Keratinocyte (primary cell): ENCODE results near the gene STPG2. TPM values are rescaled to one million over a fixed set of nuclear protein-coding genes. Genes with fewer than 3 reads are reported as not detected.

ENCODE experiments used
- DNase-seq: peaks from one replicate; pipeline ENCODE4 v3.0.0-alpha.2; 2011; ENCODE audit warnings: low read depth, missing footprints, low spot score
- FAIRE-seq: peaks from 2 replicates; lab custom pipeline; 2011; peaks lifted over from hg19 to GRCh38; lab: Jason Lieb, UNC
- H2AFZ ChIP-seq: 2 replicates; pipeline ENCODE4 v1.6.0; 2012; ENCODE audit warnings: low read length, control low read depth, inconsistent platforms; ENCODE audit not compliant: control insufficient read depth
- H3K27ac ChIP-seq: 2 replicates; pipeline ENCODE4 v1.5.1; 2011; ENCODE audit warnings: low read length; ENCODE audit not compliant: control insufficient read depth, insufficient read depth
- H3K27me3 ChIP-seq: 3 replicates; pipeline ENCODE4 v1.6.0; 2011; ENCODE audit warnings: low read length; ENCODE audit not compliant: control insufficient read depth, insufficient read depth; ENCODE audit errors: extremely low read depth
- H3K36me3 ChIP-seq, 2 experiments: 2 replicates in 1 of 2; 3 replicates in 1 of 2; pipeline ENCODE4 v1.5.1; 2011; ENCODE audit warnings: low read length in 2 of 2, mild to moderate bottlenecking in 1 of 2; ENCODE audit not compliant: control insufficient read depth in 2 of 2, insufficient read depth in 2 of 2; ENCODE audit errors: extremely low read depth in 1 of 2
- H3K4me1 ChIP-seq: 3 replicates; pipeline ENCODE4 v1.5.1; 2011; ENCODE audit warnings: low read length; ENCODE audit not compliant: control insufficient read depth, insufficient read depth; ENCODE audit errors: extremely low read depth
- H3K4me2 ChIP-seq: 3 replicates; pipeline ENCODE4 v1.6.0; 2011; ENCODE audit warnings: low read depth, low read length; ENCODE audit not compliant: control insufficient read depth, insufficient read depth; ENCODE audit errors: extremely low read depth
- H3K4me3 ChIP-seq, 3 experiments: fragments of 200-600 bp in 1 of 3; sonication (generic) in 1 of 3; 2 replicates in 2 of 3; 3 replicates in 1 of 3; pipeline ENCODE4 v1.5.1; 2011 to 2016; ENCODE audit warnings: low read length in 3 of 3, mild to moderate bottlenecking in 3 of 3, control low read depth in 2 of 3, inconsistent platforms in 1 of 3, low read depth in 1 of 3, mixed read lengths in 1 of 3, mixed run types in 1 of 3, moderate library complexity in 1 of 3; ENCODE audit not compliant: control insufficient read depth in 2 of 3, insufficient read depth in 2 of 3; ENCODE audit errors: extremely low read depth in 1 of 3
- H3K79me2 ChIP-seq: 2 replicates; pipeline ENCODE4 v1.6.0; 2012; ENCODE audit warnings: low read length; ENCODE audit not compliant: control insufficient read depth, insufficient read depth
- H3K9ac ChIP-seq: 3 replicates; pipeline ENCODE4 v1.6.0; 2011; ENCODE audit warnings: low read length; ENCODE audit not compliant: control insufficient read depth, insufficient read depth; ENCODE audit errors: extremely low read depth
- H3K9me1 ChIP-seq: 3 replicates; pipeline ENCODE4 v1.6.0; 2011; ENCODE audit warnings: low read length; ENCODE audit not compliant: control insufficient read depth, insufficient read depth; ENCODE audit errors: extremely low read depth
- H3K9me3 ChIP-seq: 2 replicates; pipeline ENCODE4 v1.5.1; 2012; ENCODE audit warnings: low read depth, low read length; ENCODE audit not compliant: control insufficient read depth
- H4K20me1 ChIP-seq: 3 replicates; pipeline ENCODE4 v1.6.0; 2011; ENCODE audit warnings: low read length; ENCODE audit not compliant: control insufficient read depth, insufficient read depth; ENCODE audit errors: extremely low read depth
- CTCF ChIP-seq, 3 experiments: IDR thresholded peaks in 1 of 3; conservative IDR thresholded peaks in 1 of 3; optimal IDR thresholded peaks in 1 of 3; 2 replicates in 2 of 3; 3 replicates in 1 of 3; pipeline versions ENCODE3 to v1.5.1; 2011; ENCODE audit warnings: low read length in 3 of 3, mild to moderate bottlenecking in 3 of 3, moderate library complexity in 2 of 3, control low read depth in 1 of 3, inconsistent platforms in 1 of 3; ENCODE audit not compliant: insufficient read depth in 2 of 3; ENCODE audit errors: extremely low read depth in 1 of 3
- EZH2 ChIP-seq: IDR thresholded peaks from one replicate; pipeline ENCODE4 v1.6.1; 2012; ENCODE audit warnings: inconsistent platforms, mild to moderate bottlenecking, low read length, moderate library complexity
- dilution Hi-C: fragments of 300-500 bp; cut with MboI; formaldehyde crosslinking; loops from one replicate; pipeline ENCODE4 v1.7.0; 2020; ENCODE audit warnings: low sequenced_read_pairs; ENCODE audit not compliant: extremely low pct_ligation_motif_present
- polyA plus RNA-seq, 5 experiments: library from polyadenylated mRNA; depleted of rRNA in 3 of 5; stranded (reverse) in 3 of 5; stranded (forward) in 1 of 5; unstranded in 1 of 5; fragments of >200 nt; gene quantifications; 1 replicate in 1 of 5; 2 replicates in 3 of 5; 3 replicates in 1 of 5; pipeline versions ENCODE4 v1.2.1 to v1.2.3, GENCODE V29; 2011 to 2012; ENCODE audit warnings: missing spikeins in 2 of 5, low read depth in 1 of 5, low replicate concordance in 1 of 5

Gene STPG2
- polyA plus RNA-seq, 1 donor (not counting 4 experiments of a cell fraction or from before 2014, with no cell fraction given): 0.07 TPM

- Histone ChIP-seq H3K4me3 (no peak overlapping the region), H3K27me3 (no peaks in the 10 kb centered on the region), H4K20me1 (no peaks in the 10 kb centered on the region), H3K9me1 (no peaks in the 10 kb centered on the region), H3K9me3 (no peaks in the 10 kb centered on the region), H3K4me2 (no peak overlapping the region), H3K9ac (no peak overlapping the region), H3K27ac (no peak overlapping the region), H3K4me1 (no peaks in the 10 kb centered on the region), H2AFZ (no peak overlapping the region), H3K36me3 (no peaks in the 10 kb centered on the region), H3K79me2 (no peaks in the 10 kb centered on the region)
- dilution Hi-C loops: no loop called here
- TF ChIP-seq EZH2 (no peak), CTCF (optimal IDR thresholded peaks at IDR 0.05 in 1 of 3, IDR thresholded peaks at IDR 0.05 in 1 of 3, conservative IDR thresholded peaks at IDR 0.05 in 1 of 3; ENCODE audit: extremely low read depth in 1 of 3, insufficient read depth in 2 of 3, low read length in 3 of 3) (no peak)
- no peak for FAIRE-seq
- no peak for DNase-seq
Observed at GRCh38 chr4:97786306-97786920, 356.9 kb downstream of the STPG2 start.

GRCh38 chr4:97778174-97778573, 365.1 kb downstream of the STPG2 start:
- no peak for TF ChIP-seq EZH2
- no peak for TF ChIP-seq CTCF (optimal IDR thresholded peaks at IDR 0.05 in 1 of 3, IDR thresholded peaks at IDR 0.05 in 1 of 3, conservative IDR thresholded peaks at IDR 0.05 in 1 of 3; ENCODE audit: extremely low read depth in 1 of 3, insufficient read depth in 2 of 3, low read length in 3 of 3)
- Histone ChIP-seq H3K27me3 (no peaks in the 10 kb centered on the region), H3K79me2 (no peaks in the 10 kb centered on the region), H3K4me1 (no peaks in the 10 kb centered on the region), H3K9ac (no peak overlapping the region), H4K20me1 (no peaks in the 10 kb centered on the region), H3K9me1 (no peaks in the 10 kb centered on the region), H3K36me3 (no peaks in the 10 kb centered on the region), H2AFZ (no peak overlapping the region), H3K9me3 (no peaks in the 10 kb centered on the region), H3K4me3 (no peak overlapping the region), H3K4me2 (no peak overlapping the region), H3K27ac (no peak overlapping the region)
- no peak for FAIRE-seq
- dilution Hi-C loops: no loop called here
- DNase-seq: no peak
